GM12878 (cell line): ENCODE data around the gene ETF1.

ENCODE experiments used
- EZH2 ChIP-seq: IDR thresholded peaks from 2 replicates; pipeline ENCODE4 v1.6.1; 2012; ENCODE audit warnings: low read depth, mild to moderate bottlenecking, control low read depth, inconsistent platforms, low read length, borderline replicate concordance; ENCODE audit not compliant: control insufficient read depth
- FOXM1 ChIP-seq: IDR thresholded peaks from 2 replicates; pipeline ENCODE4 v1.6.1; 2012; ENCODE audit warnings: low read depth, mild to moderate bottlenecking, inconsistent platforms, low read length, moderate library complexity
- GABPA ChIP-seq: IDR thresholded peaks from 2 replicates; pipeline ENCODE4 v1.6.1; 2014; ENCODE audit warnings: antibody characterized with exemption, low read depth, mild to moderate bottlenecking, inconsistent platforms
- MXI1 ChIP-seq: fragments of 150-350 bp; IDR thresholded peaks from 2 replicates; pipeline ENCODE4 v1.6.1; 2011; ENCODE audit warnings: low read depth, mild to moderate bottlenecking, inconsistent platforms, low read length, improper control_type of control experiment
- TCF12 ChIP-seq: IDR thresholded peaks from 2 replicates; pipeline ENCODE4 v1.6.1; 2011; ENCODE audit warnings: low read depth, mild to moderate bottlenecking, low read length

- TF ChIP-seq FOXM1, result no peak
- TF ChIP-seq TCF12, result no peak
- TF ChIP-seq GABPA, result no peak
- no peak for TF ChIP-seq MXI1
- TF ChIP-seq EZH2, result no peak
Measured at GRCh38 chr5:138563340-138564118, 20.5 kb upstream of the ETF1 start.
